ENCODE measurements around the gene BPHL.
"Not testable (repeated sequence)": the region's sequence is repeated elsewhere in the genome, so short reads cannot be mapped to it uniquely, and the experiment has no call there.

Gene BPHL

GRCh38 chr6:3181105-3181504, 62.6 kb downstream of the BPHL start:
- Histone ChIP-seq H3K4me3 (ENCODE audit: low read length) (no peak overlapping the region), H3K4me1 (ENCODE audit: low read length) (no peaks in the 10 kb centered on the region), H4K20me1 (ENCODE audit: insufficient read depth, low read length) (no peaks in the 10 kb centered on the region), H3K36me3 (replicated peaks; ENCODE audit: low read depth, low read length) (no peaks in the 10 kb centered on the region), H3K9ac (ENCODE audit: low read length) (no peak overlapping the region), H3K27me3 (ENCODE audit: low read depth, low read length) (peaks cover 4% of the 10 kb centered on the region; the same call in 1 of the 2 replicates), H3K4me2 (ENCODE audit: low read length) (no peak overlapping the region), H3K79me2 (ENCODE audit: low read length) (no peaks in the 10 kb centered on the region), H2AFZ (ENCODE audit: low read depth, low read length) (no peak overlapping the region), H3K9me3 (ENCODE audit: insufficient read depth, low read length) (no peaks in the 10 kb centered on the region), H3K27ac (ENCODE audit: low read length) (no peak overlapping the region)
- no peak for TF ChIP-seq CTCF (IDR thresholded peaks at IDR 0.05; ENCODE audit: low read depth, low read length)
- no peak for TF ChIP-seq EZH2phosphoT487 (IDR thresholded peaks at IDR 0.05; ENCODE audit: low read depth)

GRCh38 chr6:3183066-3183465, 64.6 kb downstream of the BPHL start:
- Histone ChIP-seq H3K4me2 (ENCODE audit: low read length) (no peak overlapping the region), H3K9ac (ENCODE audit: low read length) (no peak overlapping the region), H4K20me1 (ENCODE audit: insufficient read depth, low read length) (no peaks in the 10 kb centered on the region), H3K27ac (ENCODE audit: low read length) (no peak overlapping the region), H3K79me2 (ENCODE audit: low read length) (no peaks in the 10 kb centered on the region), H3K27me3 (ENCODE audit: low read depth, low read length) (peaks cover 4% of the 10 kb centered on the region; the same call in 1 of the 2 replicates), H3K4me3 (ENCODE audit: low read length) (no peak overlapping the region), H3K36me3 (replicated peaks; ENCODE audit: low read depth, low read length) (no peaks in the 10 kb centered on the region), H3K4me1 (ENCODE audit: low read length) (peaks cover 14% of the 10 kb centered on the region), H3K9me3 (ENCODE audit: insufficient read depth, low read length) (no peaks in the 10 kb centered on the region), H2AFZ (ENCODE audit: low read depth, low read length) (no peak overlapping the region)
- TF ChIP-seq EZH2phosphoT487 (IDR thresholded peaks at IDR 0.05; ENCODE audit: low read depth), result no peak
- no peak for TF ChIP-seq CTCF (IDR thresholded peaks at IDR 0.05; ENCODE audit: low read depth, low read length)

- peak overlapping the region; percentile 21 for H3K4me2 ChIP-seq (ENCODE audit: low read length)
- TF ChIP-seq EZH2phosphoT487 (IDR thresholded peaks at IDR 0.05; ENCODE audit: low read depth) (no peak), CTCF (IDR thresholded peaks at IDR 0.05; ENCODE audit: low read depth, low read length) (no peak)
- peaks cover 14% of the 10 kb centered on the region for H3K4me1 ChIP-seq (ENCODE audit: low read length)
- H3K36me3 ChIP-seq (replicated peaks; ENCODE audit: low read depth, low read length), result no peaks in the 10 kb centered on the region
- no peaks in the 10 kb centered on the region for H3K27me3 ChIP-seq (ENCODE audit: low read depth, low read length)
- no peaks in the 10 kb centered on the region for H3K9me3 ChIP-seq (ENCODE audit: insufficient read depth, low read length)
- no peak overlapping the region for H3K9ac ChIP-seq (ENCODE audit: low read length)
- H2AFZ ChIP-seq (ENCODE audit: low read depth, low read length), result no peak overlapping the region
- no peak overlapping the region for H3K4me3 ChIP-seq (ENCODE audit: low read length)
- H3K79me2 ChIP-seq (ENCODE audit: low read length), result no peaks in the 10 kb centered on the region
- H4K20me1 ChIP-seq (ENCODE audit: insufficient read depth, low read length), result no peaks in the 10 kb centered on the region
- H3K27ac ChIP-seq (ENCODE audit: low read length), result no peak overlapping the region; the same call in 1 of the 2 replicates
These were observed 68.5 kb downstream of the BPHL start for GRCh38 chr6:3186974-3187382.

GRCh38 chr6:3188262-3188661, 69.8 kb downstream of the BPHL start:
- H2AFZ ChIP-seq (ENCODE audit: low read depth, low read length), result no peak overlapping the region
- TF ChIP-seq EZH2phosphoT487 (IDR thresholded peaks at IDR 0.05; ENCODE audit: low read depth) (no peak), CTCF (IDR thresholded peaks at IDR 0.05; ENCODE audit: low read depth, low read length) (no peak)
- H3K4me1 ChIP-seq (ENCODE audit: low read length), result peaks cover 20% of the 10 kb centered on the region
- H3K9me3 ChIP-seq (ENCODE audit: insufficient read depth, low read length), result no peaks in the 10 kb centered on the region
- no peaks in the 10 kb centered on the region for H3K79me2 ChIP-seq (ENCODE audit: low read length)
- H3K9ac ChIP-seq (ENCODE audit: low read length), result no peak overlapping the region
- no peak overlapping the region for H3K27ac ChIP-seq (ENCODE audit: low read length)
- H3K4me3 ChIP-seq (ENCODE audit: low read length), result no peak overlapping the region
- no peaks in the 10 kb centered on the region for H3K36me3 ChIP-seq (replicated peaks; ENCODE audit: low read depth, low read length)
- no peak overlapping the region for H3K4me2 ChIP-seq (ENCODE audit: low read length)
- H4K20me1 ChIP-seq (ENCODE audit: insufficient read depth, low read length), result no peaks in the 10 kb centered on the region
- no peaks in the 10 kb centered on the region for H3K27me3 ChIP-seq (ENCODE audit: low read depth, low read length)

GRCh38 chr6:3189192-3189591, 70.7 kb downstream of the BPHL start:
- H3K27ac ChIP-seq (ENCODE audit: low read length); H2AFZ ChIP-seq (ENCODE audit: low read depth, low read length); H3K4me3 ChIP-seq (ENCODE audit: low read length); H3K9ac ChIP-seq (ENCODE audit: low read length); H4K20me1 ChIP-seq (ENCODE audit: insufficient read depth, low read length); H3K36me3 ChIP-seq (replicated peaks; ENCODE audit: low read depth, low read length); H3K4me2 ChIP-seq (ENCODE audit: low read length); H3K9me3 ChIP-seq (ENCODE audit: insufficient read depth, low read length); H3K79me2 ChIP-seq (ENCODE audit: low read length); H3K27me3 ChIP-seq (ENCODE audit: low read depth, low read length): not testable (repeated sequence)
- H3K4me1 ChIP-seq (ENCODE audit: low read length), result peaks cover 24% of the 10 kb centered on the region
